Activated naive CD4-positive, alpha-beta T cell (primary cell): ENCODE measurements around the gene IL2RG.

Source experiments
- DNase-seq, 4 experiments: peaks; one replicate each; lab custom pipeline; 2025; lab: John Stamatoyannopoulos, UW

IL2RG gene

DNA sequence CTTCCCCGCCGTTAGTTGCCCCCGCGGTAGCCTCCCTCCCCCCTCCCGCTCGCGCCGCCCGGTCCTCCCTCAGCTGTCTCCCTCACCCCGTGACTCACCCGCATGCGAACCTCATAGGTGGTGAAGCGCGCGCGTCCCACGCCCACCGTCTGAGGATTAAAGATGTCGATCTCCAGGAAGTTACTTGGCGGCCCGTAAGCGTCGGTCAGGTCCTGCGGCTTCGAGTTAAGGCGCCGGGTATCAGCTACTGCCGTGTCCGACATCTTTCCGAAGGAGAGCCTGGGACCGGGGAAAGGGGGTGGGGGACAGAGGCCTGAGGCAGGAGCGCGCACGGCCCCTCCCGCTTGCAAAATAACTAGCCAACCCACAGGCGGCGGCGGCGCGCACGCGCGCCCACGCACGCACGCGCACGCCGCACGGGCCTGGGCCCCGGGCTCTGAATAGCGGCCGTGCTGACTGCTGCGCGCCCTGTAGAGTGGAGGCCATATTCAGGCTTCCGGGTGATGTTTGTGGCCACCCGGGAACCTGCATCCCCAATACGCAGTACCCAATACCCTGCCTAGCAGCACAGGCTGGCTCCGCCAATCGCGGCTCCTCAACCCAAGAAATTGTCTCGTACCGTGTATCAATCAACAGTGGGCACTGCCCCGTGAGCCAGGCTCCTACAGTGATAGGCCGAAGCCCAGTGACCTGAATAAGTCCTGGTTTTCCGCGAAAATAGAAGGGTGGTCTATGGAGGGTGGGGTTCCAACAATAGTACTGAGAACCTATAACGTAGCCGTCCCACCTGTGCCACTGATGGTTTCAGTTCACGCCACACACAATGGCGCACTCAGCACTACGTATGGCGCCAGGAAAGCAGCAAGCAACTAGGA is 43.1 kb downstream of the IL2RG start, which contains the start of gene SNX12:
Gene SNX12 (minus strand): TSS at position 291 of the 875 bp plus-strand sequence. CDS start 28 bp downstream, at position 263.
- peak; percentile 58 to 78 (median 72) for DNase-seq

DNA sequence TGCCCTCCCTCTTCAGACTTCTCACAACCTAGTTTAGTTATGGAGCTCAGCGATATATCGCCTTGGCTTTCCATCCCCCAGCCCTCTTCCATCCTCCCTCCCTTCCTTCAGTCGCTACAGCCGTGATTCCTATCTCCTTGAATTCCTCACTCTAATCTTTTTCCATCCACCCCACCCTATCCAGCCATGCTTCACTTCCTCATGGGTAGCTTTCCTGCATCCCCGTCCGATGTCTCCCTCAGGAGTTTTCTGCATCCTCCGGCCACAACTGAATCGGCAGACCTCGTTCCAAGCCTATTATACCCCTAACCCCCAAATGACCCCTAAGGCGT is 43.7 kb downstream of the IL2RG start:
- DNase-seq, result no peak

DNA sequence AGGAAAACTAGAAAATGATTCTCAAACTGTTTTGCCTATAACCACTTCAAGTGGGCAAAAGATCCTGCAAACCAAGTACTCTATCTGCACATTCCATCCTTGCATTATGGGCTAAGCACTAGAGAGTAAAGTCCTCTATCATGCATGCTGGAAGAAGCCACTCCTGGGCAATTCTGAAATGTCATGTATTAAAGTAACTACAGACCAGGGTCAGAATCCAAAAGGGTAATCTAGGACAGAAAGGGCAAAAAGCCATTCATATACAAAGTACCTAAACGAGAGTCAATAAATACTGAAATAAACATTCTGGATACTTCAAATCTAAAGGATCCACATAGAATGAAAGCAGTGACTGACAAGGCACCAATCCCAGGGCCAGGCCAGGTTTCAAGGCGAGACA is 44.3 kb downstream of the IL2RG start:
- DNase-seq, result no peak

DNA sequence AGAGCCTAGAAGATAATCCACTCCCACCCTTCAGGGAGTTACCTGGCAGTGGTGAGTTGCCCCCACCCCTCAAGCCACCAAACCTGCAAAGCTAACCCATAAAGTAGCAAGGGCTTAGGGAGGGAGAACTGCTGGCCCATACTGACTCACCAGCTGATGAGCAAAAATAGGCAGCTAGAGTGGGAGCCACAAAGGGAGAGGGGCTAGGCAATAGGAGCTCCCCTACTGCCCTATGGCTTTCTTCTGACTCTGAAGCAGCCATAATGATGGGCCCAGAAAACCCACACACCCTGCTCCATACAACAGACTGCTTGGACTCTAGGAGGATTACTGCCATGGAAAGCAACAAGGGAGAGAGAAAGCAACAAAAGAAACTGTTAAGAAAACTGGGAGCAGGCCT is 51.2 kb downstream of the IL2RG start:
- no peak for DNase-seq

DNA sequence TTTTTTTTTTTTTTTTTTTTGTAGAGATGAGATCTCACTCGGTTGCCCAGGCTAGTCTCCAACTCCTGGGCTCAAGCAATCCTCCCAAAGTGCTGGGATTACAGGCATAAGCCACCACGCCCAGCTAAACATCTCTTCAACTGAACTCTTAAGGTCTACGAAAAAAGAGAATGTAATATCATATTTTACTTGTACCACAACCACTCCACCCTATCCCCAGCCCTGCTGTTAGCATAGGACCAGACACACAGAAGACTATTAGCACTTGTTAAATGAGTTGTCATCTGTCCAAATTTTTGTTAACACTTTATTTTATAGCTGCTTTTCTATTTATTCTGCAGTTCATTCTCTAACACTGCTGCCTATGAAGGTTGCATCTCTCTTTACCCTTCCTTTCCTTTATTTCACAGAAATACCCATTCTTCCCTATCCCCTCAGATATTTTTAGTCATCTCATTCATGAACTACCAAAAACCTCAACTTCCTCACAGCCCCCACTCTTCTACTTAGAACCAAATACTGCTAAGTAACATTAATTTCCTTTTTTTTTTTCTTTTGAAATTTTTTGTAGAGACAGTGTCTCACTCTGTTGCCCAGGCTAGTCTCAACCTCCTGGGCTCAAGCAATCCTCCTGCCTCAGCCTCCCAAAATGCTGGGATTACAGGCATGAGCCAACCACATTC is 53.4 kb downstream of the IL2RG start:
- DNase-seq, result no peak
